ENCODE measurements around the gene NFKBIE. TPM values are rescaled to one million over a fixed set of nuclear protein-coding genes. Genes with fewer than 3 reads are reported as not detected.

Gene NFKBIE
- polyA plus RNA-seq, 1 donor (not counting 4 experiments of a cell fraction or from before 2014, with no cell fraction given) = 7.3 TPM

- Histone ChIP-seq H3K4me1 (ENCODE audit: control insufficient read depth, extremely low read depth, insufficient read depth, low read length) (no peaks in the 10 kb centered on the region), H3K27ac (ENCODE audit: control insufficient read depth, insufficient read depth, low read length) (no peak overlapping the region), H3K4me3 (ENCODE audit: control insufficient read depth in 2 of 3, extremely low read depth in 1 of 3, insufficient read depth in 2 of 3, low read depth in 1 of 3, low read length in 3 of 3) (no peak overlapping the region), H3K9ac (ENCODE audit: control insufficient read depth, extremely low read depth, insufficient read depth, low read length) (no peak overlapping the region), H2AFZ (ENCODE audit: control insufficient read depth, low read length) (no peak overlapping the region), H3K9me1 (ENCODE audit: control insufficient read depth, extremely low read depth, insufficient read depth, low read length) (no peaks in the 10 kb centered on the region), H3K36me3 (ENCODE audit: control insufficient read depth in 2 of 2, extremely low read depth in 1 of 2, insufficient read depth in 2 of 2, low read length in 2 of 2) (no peaks in the 10 kb centered on the region), H3K79me2 (ENCODE audit: control insufficient read depth, insufficient read depth, low read length) (no peaks in the 10 kb centered on the region), H4K20me1 (ENCODE audit: control insufficient read depth, extremely low read depth, insufficient read depth, low read length) (no peaks in the 10 kb centered on the region), H3K4me2 (ENCODE audit: control insufficient read depth, extremely low read depth, insufficient read depth, low read depth, low read length) (no peak overlapping the region), H3K27me3 (ENCODE audit: control insufficient read depth, extremely low read depth, insufficient read depth, low read length) (peaks cover 67% of the 10 kb centered on the region), H3K9me3 (ENCODE audit: control insufficient read depth, low read depth, low read length) (no peaks in the 10 kb centered on the region)
- FAIRE-seq (no peak), DNase-seq (ENCODE audit: low read depth, low spot score) (no peak)
- no peak for TF ChIP-seq EZH2 (IDR thresholded peaks at IDR 0.05; ENCODE audit: low read length)
- TF ChIP-seq CTCF (optimal IDR thresholded peaks at IDR 0.05 in 1 of 3, IDR thresholded peaks at IDR 0.05 in 1 of 3, conservative IDR thresholded peaks at IDR 0.05 in 1 of 3; ENCODE audit: extremely low read depth in 1 of 3, insufficient read depth in 2 of 3, low read length in 3 of 3) = no peak
- dilution Hi-C loops (cut with MboI; ENCODE audit: extremely low pct_ligation_motif_present, low sequenced_read_pairs) = no loop called here
These were observed 10.0 kb upstream of the NFKBIE start for GRCh38 chr6:44275271-44275748.

DNA sequence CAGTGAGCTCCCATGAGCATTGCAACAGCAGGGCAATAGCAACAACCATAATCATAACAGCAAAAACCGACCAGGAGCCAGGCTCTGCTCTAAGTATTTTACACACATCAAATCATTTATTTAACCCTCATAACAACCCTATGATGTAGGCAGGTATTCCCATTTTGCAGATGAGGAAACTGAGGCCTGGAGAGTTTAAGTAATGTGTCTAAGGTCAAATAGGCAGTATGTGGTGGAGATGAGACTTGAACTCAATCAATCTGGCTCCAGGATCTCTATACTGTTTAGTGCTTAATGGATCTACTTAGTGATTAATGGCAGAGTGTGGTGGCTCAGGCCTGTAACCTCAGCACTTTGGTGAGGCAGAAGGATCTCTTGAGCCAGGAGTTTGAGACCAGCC, 8.3 kb upstream of the NFKBIE start:
- H3K36me3 ChIP-seq (ENCODE audit: control insufficient read depth in 2 of 2, extremely low read depth in 1 of 2, insufficient read depth in 2 of 2, low read length in 2 of 2) = no peaks in the 10 kb centered on the region
- peaks cover 80% of the 10 kb centered on the region for H3K27me3 ChIP-seq (ENCODE audit: control insufficient read depth, extremely low read depth, insufficient read depth, low read length)
- no peak overlapping the region for H3K4me3 ChIP-seq (ENCODE audit: control insufficient read depth in 2 of 3, extremely low read depth in 1 of 3, insufficient read depth in 2 of 3, low read depth in 1 of 3, low read length in 3 of 3)
- dilution Hi-C loops (cut with MboI; ENCODE audit: extremely low pct_ligation_motif_present, low sequenced_read_pairs) = no loop called here
- H4K20me1 ChIP-seq (ENCODE audit: control insufficient read depth, extremely low read depth, insufficient read depth, low read length) = peaks cover under 1% of the 10 kb centered on the region
- no peaks in the 10 kb centered on the region for H3K9me1 ChIP-seq (ENCODE audit: control insufficient read depth, extremely low read depth, insufficient read depth, low read length)
- H3K79me2 ChIP-seq (ENCODE audit: control insufficient read depth, insufficient read depth, low read length) = no peaks in the 10 kb centered on the region
- DNase-seq (ENCODE audit: low read depth, low spot score) (no peak), FAIRE-seq (no peak)
- H3K4me1 ChIP-seq (ENCODE audit: control insufficient read depth, extremely low read depth, insufficient read depth, low read length) = peaks cover 7% of the 10 kb centered on the region
- no peak overlapping the region for H3K27ac ChIP-seq (ENCODE audit: control insufficient read depth, insufficient read depth, low read length)
- no peak for TF ChIP-seq EZH2 (IDR thresholded peaks at IDR 0.05; ENCODE audit: low read length)
- TF ChIP-seq CTCF (optimal IDR thresholded peaks at IDR 0.05 in 1 of 3, IDR thresholded peaks at IDR 0.05 in 1 of 3, conservative IDR thresholded peaks at IDR 0.05 in 1 of 3; ENCODE audit: extremely low read depth in 1 of 3, insufficient read depth in 2 of 3, low read length in 3 of 3) = no peak
- no peak overlapping the region for H3K4me2 ChIP-seq (ENCODE audit: control insufficient read depth, extremely low read depth, insufficient read depth, low read depth, low read length)
- H3K9me3 ChIP-seq (ENCODE audit: control insufficient read depth, low read depth, low read length) = no peaks in the 10 kb centered on the region
- H2AFZ ChIP-seq (ENCODE audit: control insufficient read depth, low read length) = no peak overlapping the region
- H3K9ac ChIP-seq (ENCODE audit: control insufficient read depth, extremely low read depth, insufficient read depth, low read length) = no peak overlapping the region
